SHP77 (cell line): ENCODE data around the gene SNX4.
"Not testable (repeated sequence)": the region's sequence is repeated elsewhere in the genome, so short reads cannot be mapped to it uniquely, and the experiment has no call there.

ENCODE experiments used
- DNase-seq, 2 experiments: peaks; one replicate each; lab custom pipeline; 2025; lab: John Stamatoyannopoulos, UW

SNX4 gene

DNA sequence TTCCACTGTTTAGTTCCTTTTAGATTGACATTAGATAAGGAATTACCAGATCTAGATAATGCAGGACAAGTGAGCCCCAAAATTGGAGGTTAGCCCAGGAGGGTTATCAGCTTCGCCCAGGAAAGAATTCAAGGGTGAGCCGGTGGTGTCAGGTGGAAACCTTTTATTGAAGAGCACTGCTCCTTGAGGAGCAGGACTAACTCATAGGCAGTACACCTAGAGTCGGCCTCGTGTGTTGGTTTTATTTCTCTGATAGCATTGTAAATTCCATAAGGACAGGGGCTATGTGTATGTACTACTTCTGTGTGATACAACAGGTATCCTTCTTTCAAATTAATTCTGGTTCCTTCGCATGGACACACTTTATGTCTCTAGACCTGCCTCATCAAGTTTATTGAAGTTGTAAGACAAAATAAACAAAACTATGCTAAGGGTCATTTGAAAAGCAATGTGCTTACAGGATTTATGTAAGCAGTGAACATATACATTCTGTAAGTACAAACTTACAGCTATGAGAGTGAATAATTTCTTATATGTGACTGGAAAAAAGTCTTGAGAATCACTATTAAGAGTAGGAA is 57.2 kb downstream of the SNX4 start:
- no peak for DNase-seq

GRCh38 chr3:125461896-125462295 is 58.1 kb downstream of the SNX4 start:
- no peak for DNase-seq

- DNase-seq = no peak
Measured at GRCh38 chr3:125460233-125460632, 59.8 kb downstream of the SNX4 start.

DNA sequence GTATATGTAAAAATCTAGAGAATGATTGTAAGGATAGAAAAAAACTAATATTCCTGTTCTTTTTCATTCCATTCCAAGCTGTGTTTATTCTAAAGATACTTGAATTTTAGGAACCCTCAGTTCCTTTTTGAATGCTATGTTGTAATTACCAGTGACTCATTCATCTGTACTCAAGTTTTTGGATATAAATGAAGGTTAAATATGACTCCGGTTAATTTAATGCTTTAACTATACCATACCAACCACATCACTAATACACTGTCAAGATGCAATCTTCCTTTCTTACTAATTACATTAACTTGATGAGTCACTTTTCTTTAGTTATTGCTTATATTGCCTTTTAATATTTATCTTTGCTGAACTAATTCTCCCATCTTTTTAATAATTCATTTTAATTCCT is 76.1 kb downstream of the SNX4 start:
- DNase-seq = no peak

GRCh38 chr3:125442506-125442905 is 77.5 kb downstream of the SNX4 start:
- no peak for DNase-seq

GRCh38 chr3:125440970-125441369 is 79.0 kb downstream of the SNX4 start:
- DNase-seq = no peak

GRCh38 chr3:125440559-125440955 is 79.4 kb downstream of the SNX4 start:
- no peak for DNase-seq

- DNase-seq = peak in 1 of 2 experiments; percentile 4
Measured at GRCh38 chr3:125437631-125438435, 82.2 kb downstream of the SNX4 start.

- DNase-seq = no peak
Measured at GRCh38 chr3:125436921-125437320, 83.1 kb downstream of the SNX4 start.

GRCh38 chr3:125435231-125435630 is 84.8 kb downstream of the SNX4 start:
- DNase-seq = no peak

GRCh38 chr3:125434582-125435011 is 85.4 kb downstream of the SNX4 start:
- DNase-seq = no peak

- no peak for DNase-seq
Measured at GRCh38 chr3:125433611-125434041, 86.4 kb downstream of the SNX4 start.

- no peak for DNase-seq
Measured at GRCh38 chr3:125433091-125433534, 86.9 kb downstream of the SNX4 start.

- no peak for DNase-seq
Measured at GRCh38 chr3:125431912-125432790, 87.9 kb downstream of the SNX4 start.

DNA sequence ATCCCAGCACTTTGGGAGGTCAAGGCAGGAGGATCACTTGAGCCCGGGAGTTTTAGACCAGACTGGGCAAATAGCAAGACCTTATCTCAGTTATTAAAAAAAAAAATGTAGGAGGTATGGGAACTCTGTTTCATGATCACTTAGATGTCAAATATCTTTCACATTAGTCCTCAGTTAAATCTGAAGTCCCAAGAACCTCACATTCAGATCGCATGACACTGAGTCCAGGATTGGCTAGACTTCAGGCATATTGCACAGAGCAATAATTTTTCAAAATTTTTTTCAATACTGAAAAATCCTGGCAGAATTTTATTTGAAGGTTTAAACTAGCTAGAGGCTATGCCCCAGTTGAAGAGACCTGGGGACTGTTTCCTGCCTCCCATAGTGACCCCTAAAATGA is 88.6 kb downstream of the SNX4 start:
- DNase-seq = no peak

DNA sequence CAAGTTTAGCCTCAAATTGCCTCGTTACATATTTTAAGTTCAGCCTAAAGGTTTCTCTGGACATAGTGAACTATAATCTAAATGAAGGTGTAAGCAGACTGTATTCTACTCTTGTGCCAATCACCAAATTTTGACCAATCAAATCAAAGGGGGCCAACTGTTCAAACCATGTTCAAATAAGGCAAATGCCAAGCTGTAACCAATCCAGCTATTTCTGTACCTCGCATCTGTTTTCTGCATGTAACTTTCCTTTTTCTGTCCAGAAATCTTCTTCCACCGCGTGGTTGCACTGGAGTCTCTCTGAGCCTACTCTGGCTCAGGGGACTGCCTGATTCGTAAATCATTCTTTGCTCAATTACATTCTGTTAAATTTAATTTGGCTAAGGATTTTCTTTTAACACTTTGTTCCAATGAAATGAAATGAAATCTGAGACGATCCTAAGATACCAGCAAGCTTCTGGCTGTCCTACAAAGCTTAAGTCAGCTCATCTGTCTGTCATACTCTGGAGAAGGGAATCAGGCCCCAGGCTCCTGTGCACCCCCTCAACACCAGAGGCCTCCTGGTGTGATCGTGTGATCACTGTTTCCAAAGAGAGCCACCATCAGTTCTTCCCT is 91.7 kb downstream of the SNX4 start:
- DNase-seq = no peak

GRCh38 chr3:125418306-125418705 is 101.7 kb downstream of the SNX4 start:
- DNase-seq = no peak

- no peak for DNase-seq
Measured at GRCh38 chr3:125416235-125416634, 103.8 kb downstream of the SNX4 start.

DNA sequence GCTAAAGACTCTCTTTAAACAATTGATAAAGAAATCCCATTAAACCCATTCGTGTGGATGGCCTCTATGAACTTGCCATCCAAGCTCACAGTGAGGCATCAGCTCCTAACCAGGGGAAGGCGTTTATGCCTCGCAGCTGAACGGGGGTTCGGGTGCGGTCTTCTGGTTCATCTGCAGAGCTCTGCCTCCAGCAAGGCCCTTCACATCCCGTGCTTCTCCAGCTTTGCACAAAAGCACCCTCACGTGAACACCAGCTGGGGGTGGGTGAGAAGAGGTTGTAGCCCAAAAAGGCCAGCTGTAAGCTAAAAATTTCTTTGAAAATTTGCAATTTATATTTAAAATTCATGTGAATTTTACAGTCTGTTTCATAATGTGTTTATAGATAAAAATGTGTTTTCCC is 105.3 kb downstream of the SNX4 start:
- DNase-seq = no peak

DNA sequence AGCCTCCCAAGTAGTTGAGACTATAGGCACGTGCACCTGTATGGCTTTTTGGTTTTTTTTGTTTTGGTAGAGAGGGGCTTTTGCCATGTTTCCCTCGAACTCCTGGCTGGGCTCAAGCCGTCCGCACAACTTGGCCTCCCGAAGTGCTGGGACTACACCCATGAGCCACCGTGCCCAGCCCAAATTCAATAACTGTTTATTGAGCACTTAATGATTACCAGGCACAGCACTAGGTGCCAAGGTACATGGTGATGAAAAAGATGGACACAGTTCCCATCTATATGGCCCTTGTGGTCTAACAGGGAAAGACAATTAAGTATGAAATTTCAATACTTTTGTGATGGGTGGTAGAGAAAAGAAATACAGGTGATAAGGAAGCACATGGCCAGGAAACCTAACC is 109.1 kb downstream of the SNX4 start:
- no peak for DNase-seq

- no peak for DNase-seq
Measured at GRCh38 chr3:125406070-125406469, 113.9 kb downstream of the SNX4 start.

DNA sequence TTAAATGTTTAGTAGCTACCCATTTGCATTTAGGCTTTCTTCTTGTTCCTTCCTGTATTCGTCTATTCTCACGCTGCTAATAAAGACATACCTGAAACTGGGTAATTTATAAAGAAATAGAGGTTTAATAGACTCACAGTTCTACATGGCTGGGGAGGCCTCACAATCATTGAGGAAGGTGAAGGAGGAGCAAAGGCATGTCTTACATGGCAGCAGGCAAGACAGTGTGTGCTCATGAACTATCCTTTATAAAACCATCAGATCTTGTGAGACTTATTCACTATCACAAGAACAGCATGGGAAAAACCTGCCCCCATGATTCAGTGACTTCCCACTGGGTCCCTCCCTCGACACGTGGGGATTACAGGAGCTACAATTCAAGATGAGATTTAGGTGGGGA is 114.5 kb downstream of the SNX4 start:
- DNase-seq = not testable (repeated sequence)
